ENCODE measurements around the gene DCTN3. TPM values are rescaled to one million over a fixed set of nuclear protein-coding genes. Genes with fewer than 3 reads are reported as not detected.

DCTN3 gene
- total RNA-seq, 1 donor from 2014 or later: 31.7 TPM

DNA sequence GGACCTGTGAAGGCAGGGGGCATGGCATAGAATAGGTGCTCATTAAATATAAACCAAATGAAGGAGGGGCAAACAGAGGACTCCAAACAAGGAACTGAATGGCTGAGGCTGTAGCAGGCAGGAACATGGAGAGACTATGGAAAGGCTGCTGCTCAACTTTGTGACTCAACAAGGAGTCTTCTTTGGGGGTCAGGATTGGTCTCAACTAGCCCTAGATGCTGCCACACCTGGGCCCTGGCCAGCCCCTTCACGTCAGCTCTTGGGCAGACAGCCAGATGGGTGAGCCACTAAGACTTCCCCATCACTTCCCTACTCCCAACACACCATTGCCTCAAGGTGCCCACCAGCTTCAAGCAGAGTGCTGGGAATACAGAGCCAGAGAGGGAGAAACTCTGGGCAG lies 19.4 kb downstream of the DCTN3 start:
- intact Hi-C loops (cut with DNase I): no loop called here
- Histone ChIP-seq H3K4me3 (no peak overlapping the region), H3K36me3 (no peaks in the 10 kb centered on the region), H3K4me1 (no peaks in the 10 kb centered on the region), H3K27ac (no peak overlapping the region), H3K27me3 (no peaks in the 10 kb centered on the region), H3K9me3 (no peaks in the 10 kb centered on the region)
- TF ChIP-seq CTCF (IDR thresholded peaks at IDR 0.05): no peak
- DNase-seq (ENCODE audit: low spot score in 2 of 2): no peak

DNA sequence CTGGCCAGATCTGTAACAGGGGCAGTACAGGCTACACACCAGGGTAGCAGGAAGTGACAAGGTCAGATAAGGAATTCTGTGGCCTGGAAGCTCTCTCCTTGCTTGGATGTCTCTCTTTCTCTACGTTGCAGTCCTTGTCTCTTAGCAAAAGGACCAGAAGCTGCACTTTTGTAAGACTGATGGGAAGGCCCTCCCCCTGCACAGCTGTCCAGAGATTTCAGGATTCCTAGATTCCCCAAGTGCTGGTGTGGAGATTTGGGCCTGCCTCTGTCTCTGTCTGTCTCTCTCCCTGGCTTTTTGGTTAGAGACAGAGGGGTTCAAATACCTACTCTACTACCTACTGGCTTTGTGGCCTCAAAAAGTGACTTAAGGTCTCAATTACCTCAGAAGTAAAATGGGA lies 20.7 kb downstream of the DCTN3 start:
- H3K9me3 ChIP-seq: no peaks in the 10 kb centered on the region
- H3K27me3 ChIP-seq: no peaks in the 10 kb centered on the region
- no peak for TF ChIP-seq CTCF (IDR thresholded peaks at IDR 0.05)
- no peaks in the 10 kb centered on the region for H3K36me3 ChIP-seq
- intact Hi-C loops (cut with DNase I): no loop called here
- H3K4me3 ChIP-seq: no peak overlapping the region
- no peak overlapping the region for H3K27ac ChIP-seq
- no peaks in the 10 kb centered on the region for H3K4me1 ChIP-seq
- no peak for DNase-seq (ENCODE audit: low spot score in 2 of 2)

DNA sequence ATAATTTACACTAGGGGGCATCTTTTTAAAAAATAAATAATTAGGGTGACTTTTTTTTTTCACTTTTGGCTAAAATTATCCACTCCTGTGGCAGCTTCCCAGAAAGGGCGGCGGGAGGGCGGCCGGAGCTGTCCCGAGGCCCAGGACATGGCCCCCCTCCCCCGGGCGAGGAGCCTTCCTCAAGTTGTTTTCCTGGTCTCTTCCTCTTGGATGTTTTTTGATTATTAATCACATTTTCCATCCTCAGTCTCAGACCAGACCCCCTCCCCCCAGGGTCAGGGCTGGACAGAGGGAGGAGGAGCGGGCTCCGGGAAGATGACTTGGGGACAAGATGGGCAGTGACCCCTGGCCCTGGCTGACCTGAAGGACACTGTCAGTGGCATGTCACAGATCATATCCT lies 26.1 kb downstream of the DCTN3 start:
- Histone ChIP-seq H3K27ac (peak overlapping the region; percentile 58 to 64), H3K9me3 (no peaks in the 10 kb centered on the region), H3K27me3 (no peaks in the 10 kb centered on the region), H3K36me3 (no peaks in the 10 kb centered on the region), H3K4me3 (no peak overlapping the region), H3K4me1 (peaks cover 6 to 35% of the 10 kb centered on the region in 2 donors)
- no peak for TF ChIP-seq CTCF (IDR thresholded peaks at IDR 0.05)
- intact Hi-C loops (cut with DNase I): loop anchor here (5.0 kb wide), 2 partner anchors 92 to 267 kb away; partner anchors contain the start of genes KIF24 and NUDT2
- DNase-seq (ENCODE audit: low spot score in 2 of 2): no peak

- peaks cover 6 to 42% of the 10 kb centered on the region in 2 donors for H3K4me1 ChIP-seq
- no peak for TF ChIP-seq CTCF (IDR thresholded peaks at IDR 0.05)
- DNase-seq (ENCODE audit: low spot score in 2 of 2): peak; percentile 24 to 88
- H3K36me3 ChIP-seq: no peaks in the 10 kb centered on the region
- H3K4me3 ChIP-seq: no peak overlapping the region
- peaks cover 7% of the 10 kb centered on the region for H3K27me3 ChIP-seq
- no peaks in the 10 kb centered on the region for H3K9me3 ChIP-seq
- peak overlapping the region; percentile 58 to 64 for H3K27ac ChIP-seq
- intact Hi-C loops (cut with DNase I): loop anchor here (5.0 kb wide), 2 partner anchors 91 to 266 kb away; partner anchors contain the start of genes KIF24 and NUDT2
Measured at GRCh38 chr9:34592895-34593601, 27.2 kb downstream of the DCTN3 start.

DNA sequence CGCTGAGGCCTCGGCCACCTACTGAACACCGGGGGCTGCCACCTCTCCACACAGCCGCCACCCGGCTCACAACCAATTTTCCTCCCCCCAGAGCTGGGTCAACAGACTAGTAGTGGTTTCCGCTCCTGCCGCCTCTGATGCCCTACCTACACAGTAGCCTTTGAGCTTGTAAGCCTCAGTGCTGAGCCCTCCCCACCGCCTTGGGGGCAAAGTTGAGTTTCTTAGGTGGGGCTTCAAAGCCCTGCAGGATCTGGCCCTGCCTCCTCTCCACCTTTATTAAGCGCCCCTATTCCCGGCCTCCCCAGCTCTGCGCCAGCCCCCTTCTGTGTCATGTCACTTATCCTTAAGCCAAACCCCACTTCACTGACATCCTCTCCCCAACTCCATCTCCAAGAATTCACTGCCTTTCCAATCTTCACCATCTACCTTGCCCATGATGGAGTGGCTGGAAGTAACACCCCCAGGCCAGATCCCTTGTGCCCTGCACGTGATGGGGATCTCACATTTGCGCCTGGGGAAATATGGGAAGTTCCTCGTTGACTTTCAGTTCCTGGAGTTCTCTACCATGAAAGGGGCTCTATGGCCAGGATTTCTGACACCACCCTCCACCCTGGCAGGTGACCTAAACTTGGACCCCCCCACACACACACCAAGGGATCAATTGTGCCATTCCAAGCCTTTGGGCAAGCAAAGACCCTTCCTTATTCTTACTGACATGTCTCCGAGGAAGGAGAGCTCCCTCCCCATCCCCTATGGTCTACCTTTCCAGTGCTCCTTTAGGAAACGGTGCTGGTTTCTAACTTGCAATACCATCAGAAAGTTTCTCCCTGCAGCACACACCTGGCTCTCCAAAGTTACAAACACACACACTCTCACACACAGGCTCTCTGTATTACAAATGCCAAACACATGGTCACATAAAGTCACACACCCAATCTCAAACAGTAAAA lies 28.1 kb downstream of the DCTN3 start:
- Histone ChIP-seq H3K4me1 (peaks cover 6 to 42% of the 10 kb centered on the region in 2 donors), H3K4me3 (no peak overlapping the region), H3K27me3 (peaks cover 7% of the 10 kb centered on the region)

More for the DNA sequence above, 28.1 kb downstream of the DCTN3 start:
- no peak for DNase-seq (ENCODE audit: low spot score in 2 of 2)
- no peak for TF ChIP-seq CTCF (IDR thresholded peaks at IDR 0.05)
- no peaks in the 10 kb centered on the region for H3K9me3 ChIP-seq
- no peaks in the 10 kb centered on the region for H3K36me3 ChIP-seq
- H3K27ac ChIP-seq: no peak overlapping the region
- intact Hi-C loops (cut with DNase I): loop anchor here (2.0 to 5.0 kb wide), 4 partner anchors 43 to 265 kb away; partner anchors contain the start of genes KIF24 and NUDT2

Measured in ascending aorta (tissue), 2 donors.